ENCODE results near the gene PBX1.

GRCh38 chr1:164716992-164717703 lies 158.2 kb downstream of the PBX1 start:
- no peak for TF ChIP-seq CTCF (IDR thresholded peaks at IDR 0.05)
- no peak for TF ChIP-seq POLR2A (IDR thresholded peaks at IDR 0.05)
- no peak for TF ChIP-seq POLR2AphosphoS5 (IDR thresholded peaks at IDR 0.05)

All from breast epithelium (tissue), 3 donors.